Measurements from ENCODE around the gene KLHL20. TPM values are rescaled to one million over a fixed set of nuclear protein-coding genes. Genes with fewer than 3 reads are reported as not detected.

KLHL20 gene
- total RNA-seq, 1 donor from 2014 or later, result 18.3 TPM

- Mint-ChIP-seq H3K27ac (no peak overlapping the region), H3K4me3 (peak overlapping the region; percentile 6), H3K27me3 (ENCODE audit: insufficient read depth) (no peaks in the 10 kb centered on the region), H3K9me3 (no peaks in the 10 kb centered on the region), H3K36me3 (ENCODE audit: low read depth) (peaks cover 30% of the 10 kb centered on the region), H3K4me1 (ENCODE audit: low read depth) (peaks cover 41% of the 10 kb centered on the region)
- DNase-seq (ENCODE audit: low spot score), result no peak
- intact Hi-C loops (cut with micrococcal nuclease), result loop anchor here (5.0 to 10.0 kb wide), 2 partner anchors 524 to 627 kb away; no protein-coding TSS in a partner anchor
Observed at GRCh38 chr1:173821680-173822079, 106.9 kb downstream of the KLHL20 start.

GRCh38 chr1:173823781-173824314, 109.1 kb downstream of the KLHL20 start:
- Mint-ChIP-seq H3K4me3 (peak overlapping the region; percentile 91), H3K27ac (peak overlapping the region; percentile 95), H3K9me3 (no peaks in the 10 kb centered on the region), H3K36me3 (ENCODE audit: low read depth) (peaks cover 24% of the 10 kb centered on the region), H3K4me1 (ENCODE audit: low read depth) (peaks cover 48% of the 10 kb centered on the region), H3K27me3 (ENCODE audit: insufficient read depth) (no peaks in the 10 kb centered on the region)
- intact Hi-C loops (cut with micrococcal nuclease), result loop anchor here (1.0 to 10.0 kb wide), 12 partner anchors 44 to 1291 kb away; partner anchors contain the start of genes MRPS14, PRDX6, RABGAP1L and RC3H1
- DNase-seq (ENCODE audit: low spot score), result peak; percentile 2

GRCh38 chr1:173824315-173825081, 109.7 kb downstream of the KLHL20 start, which contains the start of the genes CENPL and DARS2:
TSS of gene CENPL (minus strand) at chr1:173824883. CDS start at chr1:173811299, 13,584 bp downstream.
TSS of gene DARS2 (plus strand) at chr1:173824673. CDS start at chr1:173825230, 557 bp downstream.
- intact Hi-C loops (cut with micrococcal nuclease), result loop anchor here (1.0 to 10.0 kb wide), 12 partner anchors 44 to 1291 kb away; partner anchors contain the start of genes MRPS14, PRDX6, RABGAP1L and RC3H1
- Mint-ChIP-seq H3K27ac (peak within 1 kb of the TSS; percentile 95), H3K9me3 (no peaks in the 10 kb centered on the region), H3K4me3 (peak within 1 kb of the TSS; percentile 91), H3K36me3 (ENCODE audit: low read depth) (peaks cover 24% of the 10 kb centered on the region), H3K4me1 (ENCODE audit: low read depth) (peaks cover 48% of the 10 kb centered on the region), H3K27me3 (ENCODE audit: insufficient read depth) (no peaks in the 10 kb centered on the region)
- peak; percentile 90 for DNase-seq (ENCODE audit: low spot score)

GRCh38 chr1:173827611-173828010, 112.8 kb downstream of the KLHL20 start:
- intact Hi-C loops (cut with micrococcal nuclease), result loop anchor here (10.0 kb wide), 1 partner anchor 633 kb away; no protein-coding TSS in a partner anchor
- Mint-ChIP-seq H3K4me3 (no peak overlapping the region), H3K9me3 (no peaks in the 10 kb centered on the region), H3K36me3 (ENCODE audit: low read depth) (peaks cover 25% of the 10 kb centered on the region), H3K27ac (no peak overlapping the region), H3K4me1 (ENCODE audit: low read depth) (peaks cover 29% of the 10 kb centered on the region), H3K27me3 (ENCODE audit: insufficient read depth) (no peaks in the 10 kb centered on the region)
- DNase-seq (ENCODE audit: low spot score), result no peak

GRCh38 chr1:173832748-173833147, 118.0 kb downstream of the KLHL20 start:
- intact Hi-C loops (cut with micrococcal nuclease), result no loop called here

More at GRCh38 chr1:173832748-173833147, 118.0 kb downstream of the KLHL20 start:
- no peaks in the 10 kb centered on the region for H3K27me3 Mint-ChIP-seq (ENCODE audit: insufficient read depth)
- DNase-seq (ENCODE audit: low spot score), result no peak
- no peak overlapping the region for H3K27ac Mint-ChIP-seq
- no peaks in the 10 kb centered on the region for H3K9me3 Mint-ChIP-seq
- peaks cover 24% of the 10 kb centered on the region for H3K36me3 Mint-ChIP-seq (ENCODE audit: low read depth)
- H3K4me1 Mint-ChIP-seq (ENCODE audit: low read depth), result peaks cover 4% of the 10 kb centered on the region
- H3K4me3 Mint-ChIP-seq, result no peak overlapping the region

Other genes starting within 250 kb of the KLHL20 start
- gene PRDX6, start 237.6 kb upstream of the KLHL20 start, total RNA-seq, result 119 and 124 TPM in 2 replicates
- not detected in 2 replicates for gene SLC9C2, start 111.9 kb upstream of the KLHL20 start, total RNA-seq
- not detected in 2 replicates for gene TEX50, start 79.6 kb upstream of the KLHL20 start, total RNA-seq
- not detected in 2 replicates for gene ANKRD45, start 45.1 kb upstream of the KLHL20 start, total RNA-seq
- gene DARS2, start 109.7 kb downstream of the KLHL20 start, total RNA-seq, result 41.9 TPM in 2 replicates
- 23.6 and 25.7 TPM in 2 replicates for gene CENPL, start 109.9 kb downstream of the KLHL20 start, total RNA-seq
- 653 and 688 TPM in 2 replicates for gene GAS5, start 153.0 kb downstream of the KLHL20 start, total RNA-seq
- gene ZBTB37, start 153.4 kb downstream of the KLHL20 start, total RNA-seq, result 9.2 and 9.4 TPM in 2 replicates
- gene SERPINC1, start 202.3 kb downstream of the KLHL20 start, total RNA-seq, result 0.26 TPM in 1 of 2 replicates, not detected in the other

Measured in activated T-helper 1 cell treated with anti-CD3 and anti-CD28 coated beads, Interleukin-12 subunit alpha, Interleukin-12 subunit beta, Interleukin-2, Interleukin-4 antibody, amounts not matched to agents 30 ng/mL and 10 ng/mL and 1 ng/mL, durations not matched to agents 14 hours and 24 hours and 36 hours (primary cell).